Endothelial cell of umbilical vein (primary cell): ENCODE measurements around the gene USB1. TPM values are rescaled to one million over a fixed set of nuclear protein-coding genes. Genes with fewer than 3 reads are reported as not detected.

Experiments used
- BruUV-seq: library from RNA; stranded (reverse); fragments of 400-500 nt; replicated peaks from 2 replicates; lab custom pipeline; 2021; lab: Mats Ljungman, UMichigan
- CTCF ChIA-PET: fragments of 300-600, 350-600 bp; sonication (Branson Sonifier 250); formaldehyde crosslinking; loops from one replicate; lab custom pipeline; 2021; ENCODE audit warnings: antibody characterized with exemption, inconsistent platforms; lab: Charles Lee
- POLR2A ChIA-PET: fragments of 300-600, 350-600 bp; sonication (Branson Sonifier 250); formaldehyde crosslinking; loops from one replicate; lab custom pipeline; 2021; ENCODE audit warnings: antibody characterized with exemption, inconsistent platforms; lab: Charles Lee
- DNase-seq: peaks from one replicate; pipeline ENCODE4 v3.0.0-alpha.2; 2011; ENCODE audit warnings: low read depth, low spot score
- FAIRE-seq: peaks from 2 replicates; lab custom pipeline; 2011; peaks lifted over from hg19 to GRCh38; lab: Jason Lieb, UNC
- H2AFZ ChIP-seq: 2 replicates; pipeline ENCODE4 v1.6.0; 2012; ENCODE audit warnings: low read depth, low read length, control low read depth, inconsistent platforms
- H3K27ac ChIP-seq: 2 replicates; pipeline ENCODE4 v1.5.1; 2011; ENCODE audit warnings: low read depth, mild to moderate bottlenecking, control low read depth, low read length, moderate library complexity; ENCODE audit not compliant: insufficient read depth
- H3K27me3 ChIP-seq, 2 experiments: 2 replicates each; pipeline versions ENCODE4 v1.6.0 to v1.6.1; 2011; ENCODE audit warnings: low read length in 2 of 2, mixed read lengths in 1 of 2; ENCODE audit not compliant: control insufficient read depth in 2 of 2, insufficient read depth in 2 of 2
- H3K36me3 ChIP-seq, 2 experiments: 2 replicates in 1 of 2; 3 replicates in 1 of 2; pipeline ENCODE4 v1.5.1; 2011; ENCODE audit warnings: low read length in 2 of 2, mild to moderate bottlenecking in 1 of 2, moderate library complexity in 1 of 2; ENCODE audit not compliant: control insufficient read depth in 2 of 2, insufficient read depth in 2 of 2; ENCODE audit errors: extremely low read depth in 1 of 2
- H3K4me1 ChIP-seq: 3 replicates; pipeline ENCODE4 v1.5.1; 2011; ENCODE audit warnings: mild to moderate bottlenecking, low read length; ENCODE audit not compliant: control insufficient read depth, insufficient read depth; ENCODE audit errors: extremely low read depth
- H3K4me2 ChIP-seq: 2 replicates; pipeline ENCODE4 v1.6.1; 2011; ENCODE audit warnings: low read length, control low read depth, mixed read lengths; ENCODE audit not compliant: insufficient read depth
- H3K4me3 ChIP-seq, 3 experiments: fragments of 200-600 bp in 1 of 3; sonication (generic), shearing (Covaris generic) in 1 of 3; replicated peaks in 1 of 3; 2 replicates each; pipeline ENCODE4 v1.5.1; 2011 to 2016; ENCODE audit warnings: control low read depth in 3 of 3, low read length in 3 of 3, mild to moderate bottlenecking in 2 of 3, inconsistent platforms in 1 of 3, low read depth in 1 of 3, moderate library complexity in 1 of 3; ENCODE audit not compliant: insufficient read depth in 1 of 3
- H3K79me2 ChIP-seq: 2 replicates; pipeline ENCODE4 v1.6.0; 2012; ENCODE audit warnings: low read length, inconsistent platforms; ENCODE audit not compliant: control insufficient read depth, insufficient read depth
- H3K9ac ChIP-seq: replicated peaks from 2 replicates; pipeline ENCODE3; 2011; ENCODE audit warnings: low read length, control low read depth; ENCODE audit not compliant: insufficient read depth; ENCODE audit errors: extremely low read depth
- H3K9me1 ChIP-seq: replicated peaks from 3 replicates; pipeline ENCODE4 v1.6.0; 2011; ENCODE audit warnings: mild to moderate bottlenecking, low read length; ENCODE audit not compliant: control insufficient read depth, insufficient read depth; ENCODE audit errors: extremely low read depth
- H3K9me3 ChIP-seq: replicated peaks from 2 replicates; pipeline ENCODE4 v1.5.1; 2012; ENCODE audit warnings: low read length, inconsistent platforms; ENCODE audit not compliant: control insufficient read depth, insufficient read depth
- H4K20me1 ChIP-seq: replicated peaks from 2 replicates; pipeline ENCODE3; 2011; ENCODE audit warnings: mild to moderate bottlenecking, low read length; ENCODE audit not compliant: control insufficient read depth, insufficient read depth; ENCODE audit errors: extremely low read depth
- CTCF ChIP-seq, 2 donors: IDR thresholded peaks; 1 replicate in 1 of 2; 2 replicates in 1 of 2; pipeline ENCODE4 v1.5.1; 2011; ENCODE audit warnings: low read length in 2 of 2, mild to moderate bottlenecking in 2 of 2, moderate library complexity in 2 of 2, control low read depth in 1 of 2, inconsistent platforms in 1 of 2, low read depth in 1 of 2; ENCODE audit not compliant: insufficient read depth in 1 of 2; ENCODE audit errors: extremely low read depth in 1 of 2
- EZH2 ChIP-seq: IDR thresholded peaks from 2 replicates; pipeline ENCODE4 v1.6.1; 2012; ENCODE audit warnings: borderline replicate concordance, low read depth, mild to moderate bottlenecking, moderate library complexity, low read length, inconsistent platforms; ENCODE audit not compliant: severe bottlenecking
- FOS ChIP-seq: IDR thresholded peaks from 2 replicates; pipeline ENCODE4 v1.6.1; 2011; ENCODE audit warnings: mild to moderate bottlenecking, low read length, moderate library complexity, borderline replicate concordance; ENCODE audit not compliant: insufficient read depth
- GATA2 ChIP-seq: IDR thresholded peaks from 2 replicates; pipeline ENCODE4 v1.7.0; 2011; ENCODE audit warnings: low read depth, mild to moderate bottlenecking, moderate library complexity, mixed read lengths, low read length; ENCODE audit not compliant: insufficient read length, insufficient read depth
- JUN ChIP-seq: IDR thresholded peaks from 2 replicates; pipeline ENCODE4 v1.6.1; 2011; ENCODE audit warnings: borderline replicate concordance, low read depth; ENCODE audit not compliant: insufficient read length, insufficient read depth
- MAX ChIP-seq: IDR thresholded peaks from 2 replicates; pipeline ENCODE4 v1.6.1; 2011; ENCODE audit not compliant: insufficient read depth, insufficient read length
- MYC ChIP-seq: IDR thresholded peaks from one replicate; pipeline ENCODE4 v1.6.1; 2011; ENCODE audit warnings: mild to moderate bottlenecking, low read depth, low read length
- POLR2A ChIP-seq: IDR thresholded peaks from 2 replicates; pipeline ENCODE4 v1.6.1; 2012; ENCODE audit warnings: low read depth, mild to moderate bottlenecking, control low read depth, low read length
- POLR2AphosphoS5 ChIP-seq: IDR thresholded peaks from 2 replicates; pipeline ENCODE4 v1.6.1; 2012; ENCODE audit warnings: low read depth, mild to moderate bottlenecking, control low read depth, low read length, moderate library complexity; ENCODE audit not compliant: insufficient read depth
- dilution Hi-C: fragments of 300-500 bp; cut with MboI; formaldehyde crosslinking; loops from one replicate; pipeline ENCODE4 v1.15.0; 2019; ENCODE audit warnings: low sequenced_read_pairs; ENCODE audit not compliant: extremely low pct_ligation_motif_present
- intact Hi-C: fragments of 100-400 bp; cut with micrococcal nuclease; formaldehyde crosslinking; loops from one replicate; pipeline ENCODE4 v1.10.0; 2022
- polyA plus RNA-seq, 4 experiments: library from polyadenylated mRNA; depleted of rRNA in 3 of 4; stranded (reverse) in 3 of 4; unstranded in 1 of 4; fragments of >200 nt; gene quantifications; 2 replicates each; pipeline versions ENCODE4 v1.2.1 to v1.2.3, GENCODE V29; 2011 to 2012; ENCODE audit warnings: missing spikeins in 1 of 4
- total RNA-seq: library from RNA; stranded (reverse); gene quantifications from 2 replicates; pipeline ENCODE4 v1.2.3, GENCODE V29; 2021

The USB1 gene
- total and polyA plus RNA-seq, 2 donors (not counting 3 experiments of a cell fraction or from before 2014, with no cell fraction given): 64.6 to 83.8 TPM

DNA sequence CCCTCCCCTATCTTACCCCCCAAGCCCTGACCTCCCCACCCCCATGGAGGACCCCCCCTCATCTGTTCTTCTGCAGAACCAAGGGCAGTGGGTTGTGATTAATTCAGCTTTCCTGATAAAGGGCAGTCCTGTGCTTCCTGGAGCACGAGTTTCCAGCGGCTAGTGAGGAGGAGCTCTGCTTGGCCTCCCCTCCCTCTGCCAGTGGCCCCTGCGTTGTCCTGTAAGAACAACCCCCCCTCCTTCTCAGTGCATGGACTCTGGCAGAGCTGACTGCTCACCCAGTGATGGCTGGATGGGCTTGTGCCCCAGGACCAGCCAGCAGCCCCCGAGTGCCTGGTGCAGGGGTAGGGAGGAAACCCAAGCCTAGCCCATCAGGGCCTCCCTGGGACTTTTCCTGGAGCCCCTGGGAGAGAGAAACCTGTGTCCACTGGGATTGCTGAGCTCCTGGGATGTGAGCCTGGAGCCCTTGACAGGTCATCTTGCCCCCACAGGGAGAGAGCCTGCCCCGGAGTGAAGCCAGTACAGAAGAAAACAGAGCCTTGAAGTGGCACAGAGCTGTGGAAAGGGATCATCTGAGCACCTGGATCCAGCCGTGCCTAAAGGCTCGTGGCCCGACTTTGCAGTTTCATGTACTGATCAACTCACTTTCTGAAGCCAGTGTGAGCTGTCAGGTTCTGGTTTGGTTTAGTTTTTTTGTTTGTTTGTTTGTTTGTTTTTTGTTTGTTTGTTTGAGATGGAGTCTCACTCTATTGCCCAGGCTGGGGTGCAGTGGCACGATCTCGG lies 50.8 kb downstream of the USB1 start:
- intact Hi-C loops (no loop called here), dilution Hi-C loops (no loop called here)
- no peaks in the 10 kb centered on the region for H3K9me3 ChIP-seq
- ChIA-PET CTCF (no interaction called here), POLR2A (no interaction called here)
- no peak overlapping the region for H3K4me2 ChIP-seq
- H3K9ac ChIP-seq: no peak overlapping the region
- no peak overlapping the region for H3K4me3 ChIP-seq
- H3K4me1 ChIP-seq: no peaks in the 10 kb centered on the region
- peaks cover 0 to 1% of the 10 kb centered on the region in 2 experiments for H3K27me3 ChIP-seq
- FAIRE-seq (no peak), DNase-seq (no peak)
- no TSS peak for BruUV-seq
- H3K79me2 ChIP-seq: no peaks in the 10 kb centered on the region
- H4K20me1 ChIP-seq: no peaks in the 10 kb centered on the region
- no peak for TF ChIP-seq GATA2
- TF ChIP-seq EZH2: no peak
- TF ChIP-seq MAX: no peak
- TF ChIP-seq POLR2AphosphoS5: no peak
- TF ChIP-seq FOS: no peak
- no peak for TF ChIP-seq JUN
- TF ChIP-seq CTCF (IDR thresholded peaks at IDR 0.05; ENCODE audit: extremely low read depth in 1 of 2, insufficient read depth in 1 of 2, low read depth in 1 of 2, low read length in 2 of 2): no peak
- TF ChIP-seq POLR2A: no peak
- TF ChIP-seq MYC: no peak
- no peaks in the 10 kb centered on the region for H3K9me1 ChIP-seq
- no peak overlapping the region for H2AFZ ChIP-seq
- no peaks in the 10 kb centered on the region for H3K36me3 ChIP-seq
- H3K27ac ChIP-seq: no peak overlapping the region
